Measurements from ENCODE around the gene FLVCR2. TPM values are rescaled to one million over a fixed set of nuclear protein-coding genes. Genes with fewer than 3 reads are reported as not detected.

FLVCR2 gene
- total RNA-seq, 4 donors from 2014 or later: 4.3 to 9.1 (median 6.3) TPM

- TF ChIP-seq POLR2A (IDR thresholded peaks at IDR 0.05) (no peak), CTCF (IDR thresholded peaks at IDR 0.05) (no peak)
- Histone ChIP-seq H3K4me1 (peaks cover 35 to 47% of the 10 kb centered on the region in 2 donors), H3K36me3 (no peaks in the 10 kb centered on the region), H3K27me3 (no peaks in the 10 kb centered on the region), H3K27ac (peak overlapping the region in 2 of 3 donors; percentile 88 to 91), H3K4me3 (replicated peaks in 1 of 3) (no peak overlapping the region), H3K9me3 (no peaks in the 10 kb centered on the region)
- DNase-seq: no peak
- intact Hi-C loops (cut with DNase I): no loop called here
These were observed 66.6 kb downstream of the FLVCR2 start for GRCh38 chr14:75645056-75645455.

- H3K27me3 ChIP-seq: no peaks in the 10 kb centered on the region
- peaks cover 44 to 57% of the 10 kb centered on the region in 2 donors for H3K4me1 ChIP-seq
- peaks cover 4 to 11% of the 10 kb centered on the region in 2 donors for H3K36me3 ChIP-seq
- intact Hi-C loops (cut with DNase I): no loop called here
- H3K9me3 ChIP-seq: no peaks in the 10 kb centered on the region
- DNase-seq: peak; percentile 32 to 40
- H3K4me3 ChIP-seq (replicated peaks in 1 of 3): no peak overlapping the region
- peak overlapping the region; percentile 60 to 91 (median 88) for H3K27ac ChIP-seq
- WGBS, 2 donors: 77 to 81% methylated on average over 6 of the region's 6 CpGs
- TF ChIP-seq CTCF (IDR thresholded peaks at IDR 0.05) (no peak), POLR2A (IDR thresholded peaks at IDR 0.05) (no peak)
These were observed 68.3 kb downstream of the FLVCR2 start for GRCh38 chr14:75646762-75647161.

- Histone ChIP-seq H3K36me3 (peaks cover 4 to 11% of the 10 kb centered on the region in 2 donors), H3K9me3 (no peaks in the 10 kb centered on the region), H3K27me3 (no peaks in the 10 kb centered on the region), H3K4me1 (peaks cover 44 to 57% of the 10 kb centered on the region in 2 donors), H3K4me3 (replicated peaks in 1 of 3) (no peak overlapping the region), H3K27ac (peak overlapping the region; percentile 60 to 91 (median 88))
- TF ChIP-seq CTCF (IDR thresholded peaks at IDR 0.05): no peak
- no peak for TF ChIP-seq POLR2A (IDR thresholded peaks at IDR 0.05)
- peak; percentile 64 to 77 for DNase-seq
- intact Hi-C loops (cut with DNase I): no loop called here
- 48 to 51% methylated on average over 3 of the region's 3 CpGs for WGBS, 2 donors
These were observed 69.2 kb downstream of the FLVCR2 start for GRCh38 chr14:75647640-75648039.

GRCh38 chr14:75648066-75648838, 69.8 kb downstream of the FLVCR2 start:
- TF ChIP-seq POLR2A (IDR thresholded peaks at IDR 0.05): peak in 1 of 2 donors; percentile 39
- TF ChIP-seq CTCF (IDR thresholded peaks at IDR 0.05): no peak
- WGBS, 2 donors: 33 to 59% methylated on average over 9 of the region's 9 CpGs
- peak; percentile 90 to 91 for DNase-seq
- intact Hi-C loops (cut with DNase I): no loop called here
- no peak overlapping the region for H3K4me3 ChIP-seq (replicated peaks in 1 of 3)
- peaks cover 4 to 11% of the 10 kb centered on the region in 2 donors for H3K36me3 ChIP-seq
- H3K27me3 ChIP-seq: no peaks in the 10 kb centered on the region
- H3K27ac ChIP-seq: peak overlapping the region; percentile 60 to 91 (median 88)
- no peaks in the 10 kb centered on the region for H3K9me3 ChIP-seq
- H3K4me1 ChIP-seq: peaks cover 44 to 57% of the 10 kb centered on the region in 2 donors

- no peak for DNase-seq
- H3K4me1 ChIP-seq: peaks cover 44 to 61% of the 10 kb centered on the region in 2 donors
- H3K9me3 ChIP-seq: no peaks in the 10 kb centered on the region
- H3K27ac ChIP-seq: peak overlapping the region; percentile 12 to 88 (median 80)
- no peaks in the 10 kb centered on the region for H3K27me3 ChIP-seq
- intact Hi-C loops (cut with DNase I): no loop called here
- peaks cover 4 to 11% of the 10 kb centered on the region in 2 donors for H3K36me3 ChIP-seq
- WGBS, 2 donors: 100% methylated on average over 1 of the region's 1 CpG
- no peak overlapping the region for H3K4me3 ChIP-seq (replicated peaks in 1 of 3)
- no peak for TF ChIP-seq POLR2A (IDR thresholded peaks at IDR 0.05)
- TF ChIP-seq CTCF (IDR thresholded peaks at IDR 0.05): no peak
These were observed 70.9 kb downstream of the FLVCR2 start for GRCh38 chr14:75649337-75649736.
